Kidney (tissue), 14 donors: ENCODE results near the gene REST. TPM values are rescaled to one million over a fixed set of nuclear protein-coding genes. Genes with fewer than 3 reads are reported as not detected.
"Not testable (repeated sequence)": the region's sequence is repeated elsewhere in the genome, so short reads cannot be mapped to it uniquely, and the experiment has no call there.

Source experiments
- DNase-seq, 5 donors: peaks; one replicate each; pipeline ENCODE4 v3.0.0-alpha.2; 2013 to 2020
- FAIRE-seq: peaks from 2 replicates; lab custom pipeline; 2012; peaks lifted over from hg19 to GRCh38; lab: Jason Lieb, UNC
- H3K27ac ChIP-seq, 2 donors: one replicate each; pipeline ENCODE4 v1.7.0; 2013; ENCODE audit warnings: low read depth in 2 of 2, low read length in 2 of 2, inconsistent platforms in 1 of 2
- H3K27me3 ChIP-seq: one replicate; pipeline ENCODE4 v1.7.1; 2013; ENCODE audit warnings: low read length, inconsistent platforms; ENCODE audit not compliant: control insufficient read depth, insufficient read depth
- H3K36me3 ChIP-seq, 3 donors: one replicate each; pipeline versions ENCODE4 v1.7.0 to v1.7.1; 2013; ENCODE audit warnings: low read length in 3 of 3, control low read depth in 1 of 3, inconsistent platforms in 1 of 3; ENCODE audit not compliant: insufficient read depth in 3 of 3, control insufficient read depth in 2 of 3
- H3K4me1 ChIP-seq, 3 donors: one replicate each; pipeline versions ENCODE4 v1.7.0 to v1.7.1; 2013; ENCODE audit warnings: low read length in 3 of 3, inconsistent platforms in 1 of 3, low read depth in 1 of 3; ENCODE audit not compliant: control insufficient read depth in 2 of 3, insufficient read depth in 2 of 3
- H3K4me3 ChIP-seq, 3 donors: one replicate each; pipeline versions ENCODE4 v1.7.0 to v1.8.1; 2013; ENCODE audit warnings: low read length in 3 of 3, control low read depth in 1 of 3, inconsistent platforms in 1 of 3
- H3K9ac ChIP-seq, 3 donors: one replicate each; pipeline versions ENCODE4 v1.7.0 to v1.7.1; 2013; ENCODE audit warnings: low read length in 3 of 3, control low read depth in 1 of 3, inconsistent platforms in 1 of 3
- H3K9me3 ChIP-seq, 3 donors: one replicate each; pipeline versions ENCODE4 v1.7.0 to v1.7.1; 2013; ENCODE audit warnings: low read length in 3 of 3, control low read depth in 1 of 3, inconsistent platforms in 1 of 3; ENCODE audit not compliant: control insufficient read depth in 2 of 3, insufficient read depth in 1 of 3
- intact Hi-C: fragments of 100-400 bp; cut with DNase I; formaldehyde crosslinking; loops from one replicate; pipeline ENCODE4 v1.11.1; 2022
- polyA plus RNA-seq: library from polyadenylated mRNA; stranded (reverse); fragments of 350-450 nt; fragmentation: Illumina TruSeq; extraction: RNeasy Lipid Tissue Mini Kit (QIAGEN cat#74804); gene quantifications from one replicate; pipeline ENCODE4 v1.2.3, GENCODE V29; 2014; ENCODE audit warnings: low read depth, low replicate concordance; ENCODE audit not compliant: insufficient read depth
- total RNA-seq: library from RNA; stranded (reverse); fragmentation: NEBNext Ultra II Directional; extraction: Animal tissue kit (Norgen Biotek cat#: 25700); gene quantifications from one replicate; pipeline ENCODE4 v1.2.1, GENCODE V29; 2021
- TF ChIP-seq, protein P1 (sequence below): IDR thresholded peaks from 3 replicates; pipeline ENCODE4 v1.5.1; 2012; ENCODE audit warnings: mild to moderate bottlenecking, moderate library complexity, borderline replicate concordance; ENCODE audit not compliant: insufficient read depth; ENCODE audit errors: extremely low read depth
- donor health status: control.
- donor health status: control.
- donor health status: control.
- donor health status: control.
- donor health status: control.
- donor health status: DM: yes; HTN: yes; CAD: no.
- donor health status: Normal renal cell carcinoma (clear cell type).

The REST gene
- total and polyA plus RNA-seq, 2 donors from 2014 or later: 5.9 to 54.7 TPM

DNA sequence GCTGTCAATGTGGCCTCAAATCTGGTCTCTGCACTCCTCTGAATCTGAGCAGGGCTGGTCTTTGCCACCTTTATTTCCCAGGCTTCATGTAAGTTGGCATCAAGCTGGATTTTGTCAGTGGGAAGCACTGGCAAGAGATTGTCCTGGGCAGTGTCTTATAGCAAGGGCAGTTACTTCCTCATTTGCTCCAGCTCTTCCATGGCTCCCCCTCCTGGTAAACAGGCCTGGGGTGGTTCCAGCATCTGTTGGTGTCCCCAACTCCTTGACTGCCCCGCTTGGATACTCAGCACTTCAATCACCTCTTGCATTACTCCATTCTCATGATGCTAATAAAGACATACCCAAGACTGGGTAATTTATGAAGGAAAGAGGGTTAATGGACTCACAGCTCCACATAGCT is 15.0 kb upstream of the REST start:
- H3K9me3 ChIP-seq: no peaks in the 10 kb centered on the region
- intact Hi-C loops: no loop called here
- H3K4me3 ChIP-seq: no peak overlapping the region
- no peak overlapping the region for H3K9ac ChIP-seq
- FAIRE-seq (no peak), DNase-seq (no peak)
- H3K4me1 ChIP-seq: no peaks in the 10 kb centered on the region
- TF ChIP-seq, protein P1, sequence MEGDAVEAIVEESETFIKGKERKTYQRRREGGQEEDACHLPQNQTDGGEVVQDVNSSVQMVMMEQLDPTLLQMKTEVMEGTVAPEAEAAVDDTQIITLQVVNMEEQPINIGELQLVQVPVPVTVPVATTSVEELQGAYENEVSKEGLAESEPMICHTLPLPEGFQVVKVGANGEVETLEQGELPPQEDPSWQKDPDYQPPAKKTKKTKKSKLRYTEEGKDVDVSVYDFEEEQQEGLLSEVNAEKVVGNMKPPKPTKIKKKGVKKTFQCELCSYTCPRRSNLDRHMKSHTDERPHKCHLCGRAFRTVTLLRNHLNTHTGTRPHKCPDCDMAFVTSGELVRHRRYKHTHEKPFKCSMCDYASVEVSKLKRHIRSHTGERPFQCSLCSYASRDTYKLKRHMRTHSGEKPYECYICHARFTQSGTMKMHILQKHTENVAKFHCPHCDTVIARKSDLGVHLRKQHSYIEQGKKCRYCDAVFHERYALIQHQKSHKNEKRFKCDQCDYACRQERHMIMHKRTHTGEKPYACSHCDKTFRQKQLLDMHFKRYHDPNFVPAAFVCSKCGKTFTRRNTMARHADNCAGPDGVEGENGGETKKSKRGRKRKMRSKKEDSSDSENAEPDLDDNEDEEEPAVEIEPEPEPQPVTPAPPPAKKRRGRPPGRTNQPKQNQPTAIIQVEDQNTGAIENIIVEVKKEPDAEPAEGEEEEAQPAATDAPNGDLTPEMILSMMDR: no peak
- no peak overlapping the region for H3K27ac ChIP-seq
- H3K27me3 ChIP-seq: no peaks in the 10 kb centered on the region
- no peaks in the 10 kb centered on the region for H3K36me3 ChIP-seq

DNA sequence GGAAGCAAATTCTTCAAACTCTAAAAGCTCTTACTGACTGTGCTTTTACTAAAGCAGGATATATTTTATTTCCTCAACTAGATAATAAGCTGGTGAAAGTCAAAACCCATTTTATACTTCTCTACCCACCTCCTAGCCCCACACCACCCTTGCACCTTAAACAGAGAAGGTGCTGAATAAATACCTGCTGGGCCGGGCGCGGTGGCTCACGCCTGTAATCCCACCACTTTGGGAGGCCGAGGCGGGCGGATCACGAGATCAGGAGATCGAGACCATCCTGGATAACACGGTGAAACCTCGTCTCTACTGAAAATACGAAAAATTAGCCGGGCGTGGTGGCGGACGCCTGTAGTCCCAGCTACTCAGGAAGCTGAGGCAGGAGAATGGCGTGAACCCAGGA is 9.9 kb upstream of the REST start:
- FAIRE-seq, H3K4me1 ChIP-seq, H3K36me3 ChIP-seq, H3K27ac ChIP-seq, H3K27me3 ChIP-seq, intact Hi-C loops, H3K4me3 ChIP-seq, H3K9ac ChIP-seq, DNase-seq, H3K9me3 ChIP-seq: not testable (repeated sequence)

DNA sequence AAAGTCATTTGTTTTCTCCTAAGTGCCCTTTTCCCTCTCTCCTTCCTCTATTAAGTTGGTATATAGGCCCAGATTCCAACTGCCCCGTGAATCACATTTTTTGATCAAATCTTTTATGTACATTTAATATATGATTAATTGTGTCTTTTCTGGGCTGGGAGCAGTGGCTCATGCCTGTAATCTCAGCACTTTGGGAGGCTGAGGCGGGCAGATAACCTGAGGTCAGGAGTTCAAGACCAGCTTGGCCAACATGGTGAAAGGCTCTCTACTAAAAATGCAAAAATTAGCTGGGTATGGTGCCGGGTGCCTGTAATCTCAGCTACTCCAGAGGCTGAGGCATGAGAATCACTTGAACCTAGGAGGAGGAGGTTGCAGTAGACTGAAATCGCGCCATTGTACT is 7.5 kb upstream of the REST start:
- H3K27me3 ChIP-seq, H3K9ac ChIP-seq, H3K4me3 ChIP-seq, H3K27ac ChIP-seq, H3K36me3 ChIP-seq, intact Hi-C loops, DNase-seq, H3K9me3 ChIP-seq, H3K4me1 ChIP-seq, FAIRE-seq: not testable (repeated sequence)

DNA sequence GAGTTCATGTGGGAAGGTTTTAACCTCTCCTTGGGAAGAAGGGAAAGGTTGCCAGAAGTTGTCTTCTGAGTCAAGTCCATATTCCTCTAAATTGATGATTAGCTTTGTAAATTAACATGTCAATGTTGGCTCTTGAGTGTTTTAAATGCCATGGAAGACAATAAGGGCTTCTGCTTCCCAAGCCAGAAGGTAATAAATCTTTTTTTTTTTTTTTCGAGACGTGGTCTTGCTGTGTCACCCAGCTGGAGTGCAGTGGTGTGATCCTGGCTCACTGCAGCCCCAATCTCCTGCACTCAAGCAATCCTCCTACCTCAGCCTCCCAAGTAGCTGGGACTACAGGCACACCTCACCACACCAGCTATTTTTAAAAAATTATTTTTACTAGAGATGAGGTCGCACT is 5.0 kb upstream of the REST start:
- DNase-seq (no peak), FAIRE-seq (no peak)
- Histone ChIP-seq H3K4me1 (peaks cover 0 to 2% (median 0%) of the 10 kb centered on the region in 3 donors), H3K36me3 (no peaks in the 10 kb centered on the region), H3K27ac (no peak overlapping the region), H3K9ac (no peak overlapping the region), H3K27me3 (no peaks in the 10 kb centered on the region), H3K4me3 (no peak overlapping the region), H3K9me3 (no peaks in the 10 kb centered on the region)
- intact Hi-C loops: no loop called here
- TF ChIP-seq, protein P1: no peak

DNA sequence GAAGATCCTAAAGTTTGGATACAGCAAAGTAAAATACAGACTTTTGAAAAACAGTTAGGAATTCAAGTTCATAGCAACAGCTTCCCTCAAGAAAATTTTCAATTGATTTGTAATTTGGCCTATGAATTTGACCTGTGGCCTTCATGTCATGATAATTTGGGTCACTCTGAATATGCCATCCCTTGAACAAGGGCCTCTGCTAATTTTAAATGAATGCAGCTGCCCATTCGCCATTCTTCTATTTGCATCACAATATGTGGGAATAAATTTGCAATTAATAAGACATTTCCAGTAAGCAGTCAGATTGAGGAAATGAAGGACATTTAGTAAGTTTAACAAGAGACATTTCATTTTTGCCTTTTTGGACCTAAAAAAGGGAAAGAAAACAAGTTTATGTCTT is 1.9 kb upstream of the REST start:
- no peaks in the 10 kb centered on the region for H3K9me3 ChIP-seq
- H3K27ac ChIP-seq: no peak overlapping the region
- H3K36me3 ChIP-seq: no peaks in the 10 kb centered on the region
- DNase-seq: no peak
- H3K4me3 ChIP-seq: no peak overlapping the region
- TF ChIP-seq, protein P1: no peak
- H3K4me1 ChIP-seq: peaks cover 0 to 2% (median 0%) of the 10 kb centered on the region in 3 donors
- FAIRE-seq: no peak
- intact Hi-C loops: no loop called here
- H3K9ac ChIP-seq: no peak overlapping the region
- no peaks in the 10 kb centered on the region for H3K27me3 ChIP-seq
